Stimulated activated CD8-positive, alpha-beta memory T cell treated with anti-CD3 and anti-CD28 coated beads, Interleukin-4, amount 100 ng/mL, for 48 hours (primary cell): ENCODE measurements around the gene SMTNL2.
A peak's percentile ranks its signal among the peaks of the same experiment; 100 is the strongest.
"Not testable (repeated sequence)": the region's sequence is repeated elsewhere in the genome, so short reads cannot be mapped to it uniquely, and the experiment has no call there.

ENCODE experiments used
- DNase-seq: peaks from one replicate; pipeline ENCODE4 v3.0.0-alpha.2; 2020

The SMTNL2 gene

DNA sequence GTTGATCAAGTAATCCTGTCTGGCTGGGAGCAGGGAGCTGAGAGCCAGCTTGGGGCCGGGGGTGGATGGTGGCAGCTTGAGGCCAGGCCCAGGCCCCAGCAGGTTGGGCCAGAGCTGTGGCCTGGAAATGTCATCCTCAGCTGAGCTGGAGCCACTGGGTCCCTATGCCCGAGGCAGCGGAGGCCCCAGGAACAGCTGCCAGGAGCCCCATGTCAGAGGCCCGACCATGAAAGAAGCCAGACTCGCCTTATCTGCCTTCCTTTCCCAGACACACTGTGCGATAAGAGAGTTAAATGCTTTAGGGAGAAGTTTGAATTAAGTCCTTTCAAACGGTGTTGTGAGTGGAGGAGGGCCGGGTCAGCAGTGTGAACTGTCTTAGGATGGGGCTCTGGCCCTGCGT lies 3.5 kb downstream of the SMTNL2 start:
- DNase-seq = no peak

DNA sequence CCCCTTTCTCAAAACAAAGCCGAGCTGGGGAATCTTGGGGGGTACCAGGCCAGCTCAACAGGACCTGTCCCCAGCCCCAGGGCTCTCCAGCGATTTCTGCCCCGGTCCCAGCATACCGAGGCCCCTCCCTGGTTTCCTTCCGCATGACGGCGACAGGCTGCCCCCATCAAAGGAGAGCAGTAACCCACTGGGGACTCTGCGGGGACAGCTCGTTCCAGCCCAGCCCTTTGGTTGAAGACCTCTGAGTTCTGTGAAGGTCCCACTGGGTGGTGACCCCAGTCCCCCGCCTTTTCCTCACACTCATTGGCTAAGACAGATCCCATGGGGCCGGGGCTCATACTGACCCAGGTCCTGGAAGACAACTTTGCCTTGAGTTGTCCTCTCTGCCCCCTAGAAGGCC lies 4.1 kb downstream of the SMTNL2 start:
- DNase-seq = no peak

DNA sequence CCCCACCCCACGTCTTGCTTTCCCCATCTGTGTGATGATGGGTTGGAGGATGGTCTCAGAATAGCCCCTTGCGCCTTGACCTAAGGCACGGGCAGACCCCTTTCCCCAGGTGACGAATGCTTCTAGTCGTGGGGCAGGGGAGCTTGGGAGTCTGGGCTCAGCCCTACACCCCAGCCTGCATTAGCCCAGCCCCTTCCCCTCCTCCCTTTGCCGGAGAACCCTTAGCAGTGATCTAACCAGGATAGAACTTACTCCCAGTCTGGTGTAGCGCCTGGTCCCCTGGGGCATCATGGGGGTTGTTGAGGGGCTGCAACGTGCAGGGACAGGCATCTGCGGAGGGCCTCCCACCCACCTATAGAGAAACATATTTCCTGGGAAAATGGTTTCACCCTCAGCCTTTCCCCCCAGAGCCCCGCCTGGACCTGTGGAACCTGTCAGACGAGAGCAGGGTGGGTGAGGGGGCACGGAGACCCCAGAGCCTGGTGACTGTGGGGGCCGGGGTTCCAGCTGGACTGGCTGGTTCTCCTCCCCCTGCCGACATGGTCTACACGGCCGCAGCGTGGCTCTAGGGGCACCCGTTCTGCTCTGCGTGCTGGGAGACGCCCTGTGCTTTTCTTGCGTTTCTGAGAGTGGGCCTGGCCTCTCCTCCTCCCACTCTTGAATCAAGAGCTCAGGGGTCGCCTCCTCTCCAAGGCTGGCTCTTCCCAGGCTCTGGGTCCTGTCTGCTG lies 4.7 kb downstream of the SMTNL2 start:
- DNase-seq = no peak

DNA sequence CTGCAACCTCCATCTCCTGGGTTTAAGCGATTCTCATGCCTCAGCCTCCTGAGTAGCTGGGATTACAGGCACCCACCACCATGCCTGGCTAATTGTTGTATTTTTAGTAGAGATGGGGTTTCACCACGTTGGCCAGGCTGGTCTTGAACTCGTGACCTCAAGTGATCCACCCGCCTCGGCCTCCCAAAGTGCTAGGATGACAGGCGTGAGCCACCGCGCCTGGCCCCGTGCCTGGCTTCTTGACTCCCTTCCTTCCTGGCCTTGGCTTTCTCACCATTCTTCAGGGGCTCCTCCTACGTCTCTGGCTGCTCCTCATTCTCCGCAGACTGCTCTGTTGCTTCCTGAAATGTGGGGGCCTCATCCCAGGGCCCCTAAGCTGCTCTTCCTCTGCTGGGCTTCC lies 5.7 kb downstream of the SMTNL2 start:
- DNase-seq = not testable (repeated sequence)

DNA sequence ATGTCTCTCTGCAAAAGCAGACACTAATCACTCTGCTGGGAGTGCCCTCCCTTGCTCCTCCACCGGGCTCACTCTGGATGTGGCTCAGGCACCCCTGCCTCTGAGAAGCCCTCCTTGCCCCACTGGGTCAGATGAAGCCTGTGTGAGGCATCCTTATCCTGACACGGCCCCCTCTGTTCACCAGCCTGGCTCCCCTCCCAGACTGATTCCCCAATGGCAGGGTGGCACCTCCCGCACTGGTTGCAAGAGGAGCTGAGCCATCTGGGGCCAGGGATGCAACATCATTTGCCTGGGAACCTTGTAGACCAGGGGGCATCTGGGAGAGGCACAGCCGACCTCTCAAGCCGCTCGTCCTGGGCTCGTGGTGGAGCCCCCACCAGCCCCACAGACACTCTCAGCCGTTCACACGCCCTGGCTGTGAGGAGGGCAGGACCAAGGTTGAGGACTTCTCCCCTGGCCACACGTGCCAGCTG lies 6.7 kb downstream of the SMTNL2 start:
- DNase-seq = no peak

DNA sequence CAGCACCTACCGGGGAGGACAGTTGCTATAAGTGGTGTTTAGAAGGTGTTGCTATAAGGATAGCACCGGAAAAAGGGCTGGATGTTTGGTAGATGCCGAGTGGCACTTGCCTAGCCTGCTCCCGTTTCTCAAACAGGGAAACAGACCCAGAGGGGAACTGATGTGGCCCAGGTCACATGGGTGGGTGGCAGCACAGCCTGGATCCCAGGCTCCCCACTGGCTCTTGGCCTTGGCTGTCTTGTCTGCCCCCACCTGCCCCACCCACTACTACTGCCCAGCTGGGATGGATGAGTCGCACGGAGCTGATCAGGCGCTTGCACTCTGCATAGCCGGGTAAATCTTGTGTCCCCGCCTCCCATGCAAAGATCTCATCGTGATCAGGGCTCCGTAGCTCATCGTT lies 7.2 kb downstream of the SMTNL2 start:
- no peak for DNase-seq

DNA sequence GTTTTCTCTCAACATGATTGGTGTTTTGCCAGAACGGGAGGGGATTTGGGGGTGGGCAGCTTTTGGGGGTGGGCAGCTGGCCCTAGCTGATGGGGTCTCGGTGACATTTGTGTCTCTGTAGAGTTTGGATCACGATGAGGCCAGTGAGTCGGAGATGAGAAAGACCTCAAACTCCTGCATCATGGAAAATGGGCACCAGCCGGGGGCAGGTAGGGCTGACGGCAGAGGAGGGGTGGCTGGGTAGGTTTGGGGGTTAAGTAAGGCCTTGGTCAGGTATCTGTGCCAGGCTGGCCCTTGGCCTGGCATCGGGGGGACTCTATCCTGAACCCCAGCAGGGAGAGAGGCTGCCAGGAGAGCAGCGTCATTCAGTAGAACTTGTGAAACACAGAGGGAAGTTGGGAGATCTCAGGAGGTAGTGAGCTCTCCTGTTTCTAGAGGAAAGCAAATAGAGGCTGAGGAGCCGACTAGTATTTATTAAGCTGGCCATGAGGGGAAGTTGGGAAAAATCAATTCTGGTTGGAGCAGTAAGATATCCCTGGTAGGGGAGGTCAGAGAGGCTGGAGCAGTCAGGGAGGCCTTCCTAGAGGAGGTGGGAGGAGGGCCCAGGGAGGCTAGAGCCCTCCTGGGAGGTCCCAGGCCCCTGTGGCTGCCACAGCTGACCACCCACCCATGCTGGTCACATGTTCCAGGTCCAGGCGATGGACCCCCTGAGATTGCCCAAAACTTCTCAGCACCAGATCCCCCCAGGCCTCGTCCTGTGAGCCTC lies 8.1 kb downstream of the SMTNL2 start:
- no peak for DNase-seq

DNA sequence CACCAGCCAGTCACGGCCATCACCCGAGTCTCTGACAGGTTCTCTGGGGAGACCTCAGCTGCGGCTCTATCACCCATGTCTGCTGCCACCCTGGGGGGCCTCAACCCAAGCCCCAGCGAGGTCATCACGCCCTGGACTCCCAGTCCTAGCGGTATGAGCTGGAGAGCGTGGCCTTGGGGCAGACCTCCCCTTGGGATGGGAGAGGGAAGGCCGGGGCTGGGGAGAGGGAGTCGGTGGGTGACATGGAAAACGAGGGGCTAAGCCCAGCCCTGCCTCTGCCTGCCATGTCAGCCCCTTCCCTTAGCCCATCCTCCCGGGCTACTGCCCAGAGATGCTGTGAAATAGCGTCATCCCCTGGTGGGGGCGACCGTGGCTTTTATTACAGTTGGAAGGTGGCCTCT lies 8.7 kb downstream of the SMTNL2 start:
- no peak for DNase-seq

DNA sequence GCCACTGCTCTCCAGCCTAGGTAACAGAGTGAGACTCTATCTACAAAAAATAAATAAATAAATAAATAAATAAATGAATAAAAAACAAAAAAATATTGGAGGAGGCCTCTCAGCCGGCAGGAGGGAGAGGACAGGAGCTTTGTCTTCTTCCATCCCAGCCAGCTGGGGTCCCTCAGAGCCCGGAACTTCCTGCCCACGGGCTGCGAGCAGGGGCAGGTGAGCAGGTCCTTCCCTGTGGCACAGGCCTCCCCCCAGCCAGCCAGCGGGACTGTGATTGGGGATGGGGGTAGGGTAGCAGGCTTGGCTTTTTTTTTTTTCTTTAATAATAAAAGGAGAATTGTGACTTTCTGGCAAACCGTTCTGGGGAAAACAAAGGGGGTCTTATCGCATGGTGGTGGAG lies 10.1 kb downstream of the SMTNL2 start:
- no peak for DNase-seq

DNA sequence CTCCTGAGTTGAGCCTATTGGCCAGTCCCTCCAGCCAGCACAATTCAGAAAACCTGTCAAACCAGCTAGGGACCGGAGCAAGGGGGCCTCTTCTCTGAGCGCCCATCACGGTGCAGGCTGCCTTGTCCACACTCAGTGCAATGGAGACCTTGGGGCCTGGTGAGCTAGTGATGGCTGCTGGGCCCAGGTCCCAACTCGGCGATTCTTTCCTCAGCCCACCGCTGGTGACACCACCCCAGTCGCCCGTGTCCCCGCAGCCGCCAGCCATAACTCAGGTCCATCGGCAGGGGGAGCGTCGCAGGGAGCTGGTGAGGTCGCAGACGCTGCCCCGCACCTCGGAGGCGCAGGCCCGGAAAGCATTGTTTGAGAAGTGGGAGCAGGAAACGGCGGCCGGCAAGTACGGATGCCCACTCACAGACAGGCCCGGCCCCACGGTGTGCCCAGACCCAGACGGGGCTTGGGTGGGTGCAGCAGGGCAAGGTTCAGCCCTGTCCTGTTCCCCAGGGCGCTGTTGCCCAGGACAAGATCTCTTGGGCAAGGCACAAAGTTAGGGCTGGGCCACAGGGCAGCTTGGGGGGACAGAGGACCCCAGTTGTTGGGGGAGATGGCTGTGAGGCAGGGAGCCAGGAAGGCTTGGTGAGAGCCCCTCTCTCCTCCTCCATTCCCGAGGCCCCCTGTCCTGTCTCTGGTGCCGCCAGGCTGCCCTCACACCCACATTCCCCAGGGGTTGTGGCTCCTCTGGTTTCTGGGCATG lies 10.8 kb downstream of the SMTNL2 start:
- peak; percentile 69 for DNase-seq

DNA sequence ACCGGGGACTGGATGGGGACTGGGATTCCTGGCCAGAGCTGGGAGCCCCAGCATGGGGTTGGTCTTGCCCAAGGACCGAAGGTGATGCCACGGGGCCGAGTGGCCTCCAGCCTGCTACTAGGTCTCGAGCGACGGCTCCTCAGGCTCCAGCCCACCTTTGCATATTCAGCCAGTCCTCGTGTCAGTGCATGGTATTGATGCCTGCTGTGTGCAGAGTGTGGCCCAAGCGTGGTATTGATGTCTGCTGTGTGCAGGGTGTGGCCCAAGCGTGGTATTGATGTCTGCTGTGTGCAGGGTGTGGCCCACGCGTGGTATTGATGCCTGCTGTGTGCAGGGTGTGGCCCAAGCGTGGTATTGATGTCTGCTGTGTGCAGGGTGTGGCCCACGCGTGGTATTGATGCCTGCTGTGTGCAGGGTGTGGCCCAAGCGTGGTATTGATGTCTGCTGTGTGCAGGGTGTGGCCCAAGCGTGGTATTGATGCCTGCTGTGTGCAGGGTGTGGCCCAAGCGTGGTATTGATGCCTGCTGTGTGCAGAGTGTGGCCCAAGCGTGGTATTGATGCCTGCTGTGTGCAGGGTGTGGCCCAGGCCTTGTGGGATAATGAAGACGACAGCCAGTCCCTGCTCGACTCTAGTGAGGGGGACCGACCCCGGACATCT lies 11.5 kb downstream of the SMTNL2 start:
- DNase-seq = not testable (repeated sequence)

DNA sequence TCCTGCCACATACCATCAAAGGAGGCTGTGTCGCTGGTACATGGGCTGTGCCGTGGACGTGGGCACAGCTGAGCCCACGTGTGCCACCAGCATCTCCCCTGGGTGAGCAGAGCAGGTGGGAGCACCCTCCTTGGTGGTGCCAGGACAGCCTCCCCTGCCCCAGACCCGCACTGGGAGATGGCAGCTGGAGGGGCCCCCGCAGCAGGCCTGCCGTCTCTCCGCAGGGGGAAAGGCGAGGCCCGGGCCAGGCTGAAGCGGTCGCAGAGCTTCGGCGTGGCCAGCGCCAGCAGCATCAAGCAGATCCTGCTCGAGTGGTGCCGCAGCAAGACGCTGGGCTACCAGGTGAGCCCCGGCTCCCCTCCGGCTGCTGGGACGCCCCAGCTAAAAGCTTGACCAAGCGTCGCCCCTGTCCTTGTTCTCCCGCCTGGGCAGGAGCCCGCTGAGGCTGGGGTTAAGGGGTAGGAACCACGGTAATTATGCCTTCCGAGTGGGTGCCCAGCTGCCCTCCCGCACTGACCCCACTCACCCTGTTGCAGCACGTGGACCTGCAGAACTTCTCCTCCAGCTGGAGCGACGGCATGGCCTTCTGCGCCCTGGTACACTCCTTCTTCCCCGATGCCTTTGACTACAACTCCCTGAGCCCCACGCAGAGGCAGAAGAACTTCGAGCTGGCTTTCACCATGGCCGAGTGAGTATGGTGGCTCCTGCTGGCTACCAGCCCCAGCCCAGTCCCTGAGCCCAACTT lies 12.5 kb downstream of the SMTNL2 start:
- no peak for DNase-seq

DNA sequence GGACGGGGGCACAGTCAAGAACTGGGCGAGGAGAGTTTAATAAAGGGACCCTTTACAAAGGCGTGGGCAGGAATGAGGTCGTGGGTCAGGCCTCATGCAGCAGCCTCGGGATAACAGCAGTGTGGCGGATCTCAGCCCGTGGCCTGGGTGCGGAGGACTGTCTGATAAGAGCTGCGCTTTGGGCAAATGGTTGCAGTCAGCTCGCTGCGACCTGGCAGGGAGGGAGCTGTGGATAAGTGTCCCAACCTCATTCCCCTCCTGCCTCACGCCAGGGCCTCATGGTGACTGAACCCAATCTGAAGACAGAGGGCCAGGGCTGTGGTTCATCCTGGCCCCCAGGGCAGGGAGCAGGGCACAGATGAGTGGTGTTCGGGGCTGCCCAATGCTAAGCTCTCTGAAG lies 13.6 kb downstream of the SMTNL2 start:
- no peak for DNase-seq

DNA sequence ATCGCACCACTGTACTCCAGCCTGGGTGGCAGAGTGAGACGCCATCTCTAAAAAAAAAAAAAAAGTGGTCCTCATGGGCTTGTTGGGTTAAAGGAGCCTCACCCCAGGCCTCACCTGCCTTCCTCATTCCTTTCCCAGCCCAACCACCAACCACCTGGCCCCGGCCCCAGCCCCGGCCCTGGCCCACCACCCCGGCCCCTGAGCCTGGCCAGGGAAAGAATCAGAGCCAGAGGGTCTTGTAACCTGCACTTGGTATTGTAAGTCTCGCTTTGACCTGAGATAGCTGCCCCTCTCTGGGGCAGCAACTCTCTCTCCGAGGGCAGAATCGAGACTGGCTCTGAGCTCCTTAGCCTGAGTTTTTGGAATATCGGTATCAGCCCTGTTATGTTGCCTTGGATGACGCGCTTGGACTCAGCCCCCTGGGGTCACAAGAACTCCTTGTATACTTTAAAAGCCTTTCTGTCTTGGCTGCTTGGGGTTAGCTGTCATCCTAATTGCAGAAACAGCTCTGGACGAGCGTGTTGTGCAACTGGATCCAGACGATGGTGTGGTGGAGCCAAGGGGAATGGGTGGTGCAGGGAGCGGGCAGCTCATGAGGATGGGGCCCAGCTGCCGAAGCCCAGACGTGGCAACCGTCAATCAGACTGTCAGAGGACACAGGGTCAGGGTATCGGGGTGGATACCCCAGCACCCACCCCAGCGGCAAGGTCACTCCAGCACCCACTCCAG lies 14.6 kb downstream of the SMTNL2 start:
- DNase-seq = no peak

DNA sequence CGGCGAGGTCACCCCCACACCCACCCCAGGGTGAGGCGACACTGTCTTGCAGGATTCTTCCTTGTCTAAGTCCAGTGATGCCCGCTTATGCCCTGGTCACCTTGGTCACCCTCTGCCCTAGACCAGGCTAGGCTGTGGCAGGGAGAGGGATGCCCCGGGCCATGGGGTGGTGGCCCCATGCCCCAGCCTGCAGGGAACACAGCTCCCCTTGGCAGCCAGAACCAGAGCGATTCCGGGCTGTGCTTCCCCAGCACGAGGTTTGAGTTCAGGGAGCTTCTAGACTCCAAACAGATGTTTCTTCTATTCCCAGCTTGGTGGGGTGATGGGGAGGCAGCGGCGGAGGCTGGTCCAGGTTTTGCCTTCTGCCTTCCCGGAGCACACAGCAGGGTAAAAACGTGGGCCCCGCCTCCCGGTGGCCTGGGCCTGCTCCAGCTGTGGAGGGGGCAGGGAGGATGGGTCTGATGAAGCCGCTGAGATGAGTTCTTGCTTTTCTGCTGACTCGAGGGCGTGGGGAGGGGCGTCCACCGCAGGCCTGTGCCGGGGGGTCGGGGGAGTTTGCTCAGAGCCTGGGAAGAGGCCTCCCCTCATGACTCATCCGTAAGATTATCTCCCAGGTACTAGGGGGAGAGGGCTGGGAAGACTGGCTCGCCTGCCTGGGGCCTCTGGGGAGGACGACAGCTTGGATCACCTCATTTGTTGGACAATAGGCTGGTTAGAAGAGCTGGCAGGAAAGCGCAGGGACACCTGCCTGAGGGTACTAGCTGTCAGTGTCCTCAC lies 15.4 kb downstream of the SMTNL2 start:
- DNase-seq = no peak

DNA sequence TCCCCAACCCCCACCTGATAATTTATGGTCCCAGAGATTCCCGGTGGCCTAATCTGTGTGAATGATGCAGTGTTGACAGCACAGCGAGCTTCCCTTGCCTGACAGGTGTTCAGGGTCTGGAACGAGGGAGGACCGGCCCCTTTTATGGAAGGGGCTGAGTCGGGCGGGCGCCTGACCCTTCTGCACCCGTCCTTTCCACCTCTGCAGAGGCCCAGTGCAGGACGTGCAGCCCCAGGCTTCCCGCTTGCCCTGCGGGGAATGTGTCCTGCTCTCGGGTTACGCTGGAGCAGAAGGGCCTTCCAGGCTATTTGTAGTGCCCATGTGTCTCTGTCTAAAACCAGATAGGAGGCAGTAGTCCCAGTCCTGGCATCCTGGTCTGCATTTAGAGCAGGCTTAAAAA lies 16.2 kb downstream of the SMTNL2 start:
- no peak for DNase-seq

DNA sequence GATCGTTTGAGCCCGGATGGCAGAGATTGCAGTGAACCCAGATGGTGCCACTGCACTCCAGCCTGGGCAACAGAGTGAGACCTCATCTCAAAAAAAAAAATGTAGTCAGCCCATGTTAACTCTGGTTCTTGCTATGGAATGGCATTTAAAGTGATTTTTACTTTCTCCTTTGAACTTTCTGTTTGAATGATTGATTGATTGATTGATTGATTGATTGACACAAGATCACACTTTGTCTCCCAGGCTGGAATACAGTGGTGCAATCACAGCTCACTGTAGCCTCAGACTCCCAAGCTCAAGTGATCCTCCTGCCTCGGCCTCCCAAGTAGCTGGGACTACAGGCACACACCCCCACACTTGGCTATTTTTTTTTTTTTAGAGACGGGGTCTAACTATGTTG lies 17.0 kb downstream of the SMTNL2 start:
- no peak for DNase-seq

DNA sequence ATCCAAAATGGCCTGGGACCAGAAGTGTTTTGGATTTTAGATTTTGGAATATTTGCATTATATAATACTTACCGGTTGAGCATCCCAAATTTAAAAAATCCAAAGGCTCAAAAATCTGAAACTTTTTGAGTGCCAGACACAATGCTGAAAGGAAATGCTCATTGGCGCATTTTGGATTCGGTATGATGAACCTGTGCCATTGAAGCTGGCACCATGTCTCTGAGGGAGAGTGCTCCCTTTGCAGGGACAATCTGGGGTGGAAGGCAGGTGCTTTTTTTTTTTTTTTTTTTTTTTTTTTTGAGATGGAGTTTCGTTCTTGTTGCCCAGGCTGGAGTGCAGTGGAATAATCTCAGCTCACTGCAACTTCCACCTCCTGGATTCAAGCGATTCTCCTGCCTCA lies 17.7 kb downstream of the SMTNL2 start:
- DNase-seq = no peak

DNA sequence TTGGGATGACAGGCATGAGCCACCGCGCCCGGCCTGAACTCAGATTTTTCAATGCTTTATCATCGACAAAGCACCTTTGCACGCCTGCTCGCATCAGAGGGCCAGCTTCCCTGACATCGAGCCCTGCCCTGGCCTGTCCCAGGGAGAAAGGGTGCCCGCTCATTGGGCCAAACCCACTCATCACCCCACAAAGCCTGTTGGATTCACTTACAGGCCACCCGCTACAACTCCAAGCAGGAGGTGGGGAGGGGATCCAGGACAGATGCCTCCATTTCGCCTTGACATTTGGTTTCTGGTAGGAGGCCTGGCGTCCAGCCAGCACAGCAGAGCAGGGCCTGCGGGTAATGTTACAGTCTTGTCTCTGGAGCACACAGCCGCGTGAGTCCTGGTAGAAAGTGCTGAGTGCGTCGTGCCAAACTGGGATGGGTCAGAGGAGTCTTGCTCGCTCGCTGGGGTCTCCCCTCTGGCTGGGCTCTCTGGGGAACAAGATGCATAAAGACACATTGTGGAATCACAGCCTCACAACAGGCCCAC lies 19.8 kb downstream of the SMTNL2 start:
- DNase-seq = no peak

DNA sequence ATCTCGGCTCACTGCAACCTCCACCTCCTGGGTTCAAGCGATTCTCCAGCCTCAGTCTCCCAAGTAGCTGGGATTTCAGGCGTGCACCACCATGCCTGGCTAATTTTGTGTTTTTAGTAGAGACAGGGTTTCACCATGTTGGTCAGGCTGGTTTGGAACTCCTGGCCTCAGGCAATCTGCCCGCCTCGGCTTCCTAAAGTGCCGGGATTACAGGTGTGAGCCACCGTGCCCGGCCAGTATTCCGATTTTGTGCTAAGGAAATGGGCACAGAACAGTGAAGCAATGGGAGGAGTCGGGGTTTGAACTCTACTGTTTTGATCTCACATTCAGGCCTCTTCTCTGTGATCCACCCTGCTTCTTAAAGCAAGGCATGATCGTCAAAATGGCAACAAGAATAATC lies 20.4 kb downstream of the SMTNL2 start:
- DNase-seq = not testable (repeated sequence)

DNA sequence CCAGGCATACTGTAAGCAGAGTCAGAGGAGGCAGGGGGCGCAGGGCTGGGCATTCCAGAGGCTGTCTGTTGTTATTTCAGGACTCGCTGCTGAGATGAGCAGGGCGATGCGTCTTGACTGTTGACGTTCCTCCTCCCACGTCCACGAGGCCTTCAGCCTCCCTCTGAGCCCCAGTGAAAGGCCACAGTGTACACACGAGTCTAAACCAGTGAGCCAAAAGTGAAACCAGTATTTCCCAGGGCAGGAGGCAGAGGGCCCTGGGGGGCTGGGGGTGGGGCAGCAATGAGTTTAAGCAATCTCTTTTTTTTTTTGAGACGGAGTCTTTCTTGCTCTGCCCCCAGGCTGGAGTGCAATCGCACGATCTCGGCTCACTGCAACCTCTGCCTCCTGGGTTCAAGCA lies 21.5 kb downstream of the SMTNL2 start:
- DNase-seq = no peak
